Right lobe of liver (tissue), 4 donors: Measurements from ENCODE around the gene TJP2.

Source experiments
- CTCF ChIP-seq, 4 donors: fragments of 200-600 bp in 3 of 4; fragments of 450-650 bp in 1 of 4; IDR thresholded peaks; one replicate each; pipeline versions ENCODE4 v1.5.1 to v1.8.0; 2016 to 2022; ENCODE audit warnings: antibody characterized with exemption in 4 of 4, mild to moderate bottlenecking in 2 of 4
- POLR2A ChIP-seq: fragments of 450-650 bp; IDR thresholded peaks from one replicate; pipeline ENCODE4 v1.6.1; 2017; ENCODE audit warnings: antibody characterized with exemption, mild to moderate bottlenecking
- donor health status: DM: no; HTN: no; CAD: no.
- donor health status: DM: no; HTN: no; CAD: no.
- donor health status: DM: no; HTN: yes; CAD: no.

DNA sequence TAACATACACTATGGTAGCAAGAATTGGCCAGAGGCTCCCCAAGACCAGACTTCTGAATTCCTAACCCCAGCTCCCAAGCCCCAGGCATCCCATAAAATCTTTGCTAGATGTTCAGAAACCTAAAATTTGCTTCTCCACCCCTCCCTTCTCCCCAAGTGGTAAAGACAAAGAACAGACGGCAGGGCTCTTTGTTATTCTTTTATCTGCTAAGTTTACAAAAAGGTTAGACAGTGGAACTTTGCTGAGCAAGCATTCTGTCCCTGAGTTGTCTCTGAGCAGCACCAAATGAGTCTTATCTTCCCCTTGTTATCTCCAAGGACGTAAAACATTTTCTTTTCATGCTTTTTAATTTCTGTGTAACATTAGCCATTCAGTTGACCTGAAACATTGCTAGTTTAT lies 30.2 kb downstream of the TJP2 start:
- TF ChIP-seq CTCF (IDR thresholded peaks at IDR 0.05) (no peak), POLR2A (no peak)
